ENCODE measurements around the gene MEF2A.

The MEF2A gene

GRCh38 chr15:99558571-99558970, 7.2 kb upstream of the MEF2A start:
- Histone ChIP-seq H3K4me2 (ENCODE audit: low read depth, low read length) (no peak overlapping the region), H3K9me3 (replicated peaks; ENCODE audit: insufficient read depth, low read length) (no peaks in the 10 kb centered on the region), H3K4me1 (ENCODE audit: low read length) (no peaks in the 10 kb centered on the region), H4K20me1 (ENCODE audit: insufficient read depth, low read length) (no peaks in the 10 kb centered on the region), H3K9ac (ENCODE audit: low read length) (no peak overlapping the region), H2AFZ (ENCODE audit: low read length) (no peak overlapping the region), H3K27ac (ENCODE audit: low read length) (no peak overlapping the region), H3K4me3 (ENCODE audit: low read length) (no peak overlapping the region), H3K36me3 (replicated peaks; ENCODE audit: insufficient read depth, low read length) (no peaks in the 10 kb centered on the region), H3K79me2 (ENCODE audit: low read length) (no peaks in the 10 kb centered on the region), H3K9me2 (replicated peaks; ENCODE audit: insufficient read depth, low read length) (no peaks in the 10 kb centered on the region), H3K27me3 (replicated peaks; ENCODE audit: insufficient read depth, low read length) (no peaks in the 10 kb centered on the region), H3F3A (ENCODE audit: insufficient read depth, low read length) (no peaks in the 10 kb centered on the region)
- TF ChIP-seq EZH2 (optimal IDR thresholded peaks at IDR 0.05; ENCODE audit: low read depth, low read length), result no peak
- TF ChIP-seq, protein P1, sequence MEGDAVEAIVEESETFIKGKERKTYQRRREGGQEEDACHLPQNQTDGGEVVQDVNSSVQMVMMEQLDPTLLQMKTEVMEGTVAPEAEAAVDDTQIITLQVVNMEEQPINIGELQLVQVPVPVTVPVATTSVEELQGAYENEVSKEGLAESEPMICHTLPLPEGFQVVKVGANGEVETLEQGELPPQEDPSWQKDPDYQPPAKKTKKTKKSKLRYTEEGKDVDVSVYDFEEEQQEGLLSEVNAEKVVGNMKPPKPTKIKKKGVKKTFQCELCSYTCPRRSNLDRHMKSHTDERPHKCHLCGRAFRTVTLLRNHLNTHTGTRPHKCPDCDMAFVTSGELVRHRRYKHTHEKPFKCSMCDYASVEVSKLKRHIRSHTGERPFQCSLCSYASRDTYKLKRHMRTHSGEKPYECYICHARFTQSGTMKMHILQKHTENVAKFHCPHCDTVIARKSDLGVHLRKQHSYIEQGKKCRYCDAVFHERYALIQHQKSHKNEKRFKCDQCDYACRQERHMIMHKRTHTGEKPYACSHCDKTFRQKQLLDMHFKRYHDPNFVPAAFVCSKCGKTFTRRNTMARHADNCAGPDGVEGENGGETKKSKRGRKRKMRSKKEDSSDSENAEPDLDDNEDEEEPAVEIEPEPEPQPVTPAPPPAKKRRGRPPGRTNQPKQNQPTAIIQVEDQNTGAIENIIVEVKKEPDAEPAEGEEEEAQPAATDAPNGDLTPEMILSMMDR (IDR thresholded peaks at IDR 0.05; ENCODE audit: low read length), result no peak
- no peak for TF ChIP-seq EZH2phosphoT487 (IDR thresholded peaks at IDR 0.05; ENCODE audit: low read length)
- DNase-seq, result no peak

- Histone ChIP-seq H3K4me1 (ENCODE audit: low read length) (peaks cover 7% of the 10 kb centered on the region), H3K27me3 (replicated peaks; ENCODE audit: insufficient read depth, low read length) (no peaks in the 10 kb centered on the region), H3K9ac (ENCODE audit: low read length) (no peak overlapping the region), H3K27ac (ENCODE audit: low read length) (no peak overlapping the region), H3K9me2 (replicated peaks; ENCODE audit: insufficient read depth, low read length) (no peaks in the 10 kb centered on the region), H3K4me2 (ENCODE audit: low read depth, low read length) (no peak overlapping the region), H3K79me2 (ENCODE audit: low read length) (peaks cover 4% of the 10 kb centered on the region), H3K9me3 (replicated peaks; ENCODE audit: insufficient read depth, low read length) (no peaks in the 10 kb centered on the region), H3K4me3 (ENCODE audit: low read length) (no peak overlapping the region), H4K20me1 (ENCODE audit: insufficient read depth, low read length) (no peaks in the 10 kb centered on the region), H3K36me3 (replicated peaks; ENCODE audit: insufficient read depth, low read length) (no peaks in the 10 kb centered on the region), H2AFZ (ENCODE audit: low read length) (no peak overlapping the region), H3F3A (ENCODE audit: insufficient read depth, low read length) (peaks cover 13% of the 10 kb centered on the region; the same call in 1 of the 2 replicates)
- TF ChIP-seq, protein P1 (IDR thresholded peaks at IDR 0.05; ENCODE audit: low read length), result no peak
- DNase-seq, result no peak
These were observed 4.1 kb upstream of the MEF2A start for GRCh38 chr15:99561476-99562230.

DNA sequence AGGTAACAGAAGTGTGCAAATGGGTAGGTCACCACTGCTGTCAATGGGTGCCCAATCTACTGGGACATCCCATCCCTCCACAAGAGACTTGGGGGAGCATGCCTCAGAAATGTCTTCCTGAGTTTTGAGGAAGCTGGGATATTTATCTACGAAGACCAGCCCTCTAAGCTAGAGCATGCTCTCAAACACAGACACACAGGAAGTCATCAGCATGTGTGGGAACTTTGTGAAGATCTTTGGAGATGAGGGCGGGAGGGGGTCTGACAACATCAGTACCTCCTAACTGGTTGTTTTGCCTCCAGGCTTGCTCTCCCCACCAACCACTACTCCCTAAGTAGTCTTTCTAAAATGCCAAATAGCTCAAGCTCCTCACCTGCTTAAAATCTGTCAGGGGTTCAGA, 3.5 kb upstream of the MEF2A start:
- no peak overlapping the region for H2AFZ ChIP-seq (ENCODE audit: low read length)
- H3K4me2 ChIP-seq (ENCODE audit: low read depth, low read length), result no peak overlapping the region

More for the DNA sequence above, 3.5 kb upstream of the MEF2A start:
- Histone ChIP-seq H3K27ac (ENCODE audit: low read length) (no peak overlapping the region), H3K36me3 (replicated peaks; ENCODE audit: insufficient read depth, low read length) (no peaks in the 10 kb centered on the region), H3K9me3 (replicated peaks; ENCODE audit: insufficient read depth, low read length) (no peaks in the 10 kb centered on the region), H3K4me1 (ENCODE audit: low read length) (peaks cover 7% of the 10 kb centered on the region), H3K79me2 (ENCODE audit: low read length) (peaks cover 9% of the 10 kb centered on the region), H3F3A (ENCODE audit: insufficient read depth, low read length) (peaks cover 19% of the 10 kb centered on the region; the same call in 1 of the 2 replicates), H3K4me3 (ENCODE audit: low read length) (no peak overlapping the region), H3K9ac (ENCODE audit: low read length) (no peak overlapping the region), H4K20me1 (ENCODE audit: insufficient read depth, low read length) (no peaks in the 10 kb centered on the region), H3K27me3 (replicated peaks; ENCODE audit: insufficient read depth, low read length) (no peaks in the 10 kb centered on the region), H3K9me2 (replicated peaks; ENCODE audit: insufficient read depth, low read length) (no peaks in the 10 kb centered on the region)
- no peak for DNase-seq
- TF ChIP-seq, protein P1 (IDR thresholded peaks at IDR 0.05; ENCODE audit: low read length), result no peak
- TF ChIP-seq EZH2 (optimal IDR thresholded peaks at IDR 0.05; ENCODE audit: low read depth, low read length) (no peak), EZH2phosphoT487 (IDR thresholded peaks at IDR 0.05; ENCODE audit: low read length) (no peak)
